RWPE2 (cell line): ENCODE results near the gene COG7.

ENCODE experiments used
- ATAC-seq: fragments of 200-7000 bp; cut with Tn5 transposase; 3 replicates; pipeline ENCODE4 v1.9.1; 2021; ENCODE audit warnings: low read depth
- DNase-seq: peaks from one replicate; pipeline ENCODE4 v3.0.0-alpha.2; 2020; ENCODE audit warnings: low spot score
- H3K27ac ChIP-seq: fragments of 450-650 bp; 2 replicates; pipeline ENCODE4 v1.5.1; 2017; ENCODE audit warnings: mild to moderate bottlenecking; ENCODE audit not compliant: poor library complexity, severe bottlenecking
- H3K27me3 ChIP-seq: fragments of 250-450 bp; sonication (Bioruptor Pico); 2 replicates; pipeline ENCODE4 v1.5.1; 2021; ENCODE audit warnings: mild to moderate bottlenecking, moderate library complexity; ENCODE audit not compliant: insufficient read depth, poor library complexity, severe bottlenecking
- H3K36me3 ChIP-seq: fragments of 250-450 bp; sonication (Bioruptor Pico); 2 replicates; pipeline ENCODE4 v1.5.1; 2020; ENCODE audit warnings: low read depth, mild to moderate bottlenecking, moderate library complexity
- H3K4me1 ChIP-seq: fragments of 250-450 bp; sonication (Bioruptor Pico); 2 replicates; pipeline ENCODE4 v1.5.1; 2021; ENCODE audit warnings: mild to moderate bottlenecking, moderate library complexity; ENCODE audit not compliant: insufficient read depth, poor library complexity, severe bottlenecking
- H3K4me3 ChIP-seq: fragments of 250-450 bp; sonication (Bioruptor Pico); 2 replicates; pipeline ENCODE4 v1.5.1; 2021; ENCODE audit warnings: mild to moderate bottlenecking, moderate library complexity; ENCODE audit not compliant: severe bottlenecking
- H3K9me3 ChIP-seq: fragments of 250-450 bp; sonication (Bioruptor Pico); 2 replicates; pipeline ENCODE4 v1.5.1; 2021; ENCODE audit warnings: mild to moderate bottlenecking, moderate library complexity; ENCODE audit not compliant: severe bottlenecking
- CTCF ChIP-seq: fragments of 450-650 bp; IDR thresholded peaks from one replicate; pipeline ENCODE4 v1.5.1; 2017; ENCODE audit warnings: mild to moderate bottlenecking, moderate library complexity; ENCODE audit not compliant: poor library complexity, severe bottlenecking

Gene COG7

GRCh38 chr16:23398987-23399805 is 53.8 kb downstream of the COG7 start:
- no peaks in the 10 kb centered on the region for H3K9me3 ChIP-seq
- H3K4me1 ChIP-seq = no peaks in the 10 kb centered on the region
- DNase-seq (no peak), ATAC-seq (no peak)
- H3K27me3 ChIP-seq = no peaks in the 10 kb centered on the region
- peaks cover 33% of the 10 kb centered on the region for H3K36me3 ChIP-seq
- H3K27ac ChIP-seq = no peak overlapping the region
- no peak overlapping the region for H3K4me3 ChIP-seq
- TF ChIP-seq CTCF = no peak

- no peaks in the 10 kb centered on the region for H3K27me3 ChIP-seq
- H3K36me3 ChIP-seq = peaks cover 22% of the 10 kb centered on the region
- no peak for ATAC-seq
- no peak for DNase-seq
- H3K9me3 ChIP-seq = no peaks in the 10 kb centered on the region
- no peak overlapping the region for H3K27ac ChIP-seq
- H3K4me1 ChIP-seq = peaks cover 11% of the 10 kb centered on the region
- TF ChIP-seq CTCF = no peak
- no peak overlapping the region for H3K4me3 ChIP-seq
Observed at GRCh38 chr16:23397464-23397863, 55.5 kb downstream of the COG7 start.

GRCh38 chr16:23395732-23396131 is 57.3 kb downstream of the COG7 start:
- H3K9me3 ChIP-seq = no peaks in the 10 kb centered on the region
- no peaks in the 10 kb centered on the region for H3K27me3 ChIP-seq
- ATAC-seq (no peak), DNase-seq (no peak)
- peaks cover 23% of the 10 kb centered on the region for H3K4me1 ChIP-seq
- TF ChIP-seq CTCF = no peak
- H3K4me3 ChIP-seq = no peak overlapping the region
- H3K27ac ChIP-seq = no peak overlapping the region
- H3K36me3 ChIP-seq = peaks cover 28% of the 10 kb centered on the region

GRCh38 chr16:23394141-23394831 is 58.7 kb downstream of the COG7 start:
- no peak for DNase-seq
- Histone ChIP-seq H3K27me3 (no peaks in the 10 kb centered on the region), H3K36me3 (peaks cover 26% of the 10 kb centered on the region), H3K4me3 (no peak overlapping the region), H3K27ac (no peak overlapping the region), H3K4me1 (peaks cover 26% of the 10 kb centered on the region), H3K9me3 (no peaks in the 10 kb centered on the region)
- no peak for TF ChIP-seq CTCF
- no peak for ATAC-seq

GRCh38 chr16:23392223-23392600 is 60.8 kb downstream of the COG7 start:
- peak overlapping the region; percentile 27 for H3K27ac ChIP-seq
- no peaks in the 10 kb centered on the region for H3K27me3 ChIP-seq
- no peaks in the 10 kb centered on the region for H3K9me3 ChIP-seq
- peaks cover 26% of the 10 kb centered on the region for H3K36me3 ChIP-seq
- TF ChIP-seq CTCF = no peak
- H3K4me3 ChIP-seq = no peak overlapping the region
- DNase-seq (no peak), ATAC-seq (no peak)
- peaks cover 26% of the 10 kb centered on the region for H3K4me1 ChIP-seq
